GM18868 (cell line): ENCODE results near the gene PPP1R37.

ENCODE experiments used
- ATAC-seq: cut with Tn5 transposase; IDR thresholded peaks from one replicate; pipeline ENCODE4 v1.9.1; 2021; ENCODE audit warnings: mild to moderate bottlenecking, moderate library complexity; ENCODE audit not compliant: unreplicated experiment

Gene PPP1R37

DNA sequence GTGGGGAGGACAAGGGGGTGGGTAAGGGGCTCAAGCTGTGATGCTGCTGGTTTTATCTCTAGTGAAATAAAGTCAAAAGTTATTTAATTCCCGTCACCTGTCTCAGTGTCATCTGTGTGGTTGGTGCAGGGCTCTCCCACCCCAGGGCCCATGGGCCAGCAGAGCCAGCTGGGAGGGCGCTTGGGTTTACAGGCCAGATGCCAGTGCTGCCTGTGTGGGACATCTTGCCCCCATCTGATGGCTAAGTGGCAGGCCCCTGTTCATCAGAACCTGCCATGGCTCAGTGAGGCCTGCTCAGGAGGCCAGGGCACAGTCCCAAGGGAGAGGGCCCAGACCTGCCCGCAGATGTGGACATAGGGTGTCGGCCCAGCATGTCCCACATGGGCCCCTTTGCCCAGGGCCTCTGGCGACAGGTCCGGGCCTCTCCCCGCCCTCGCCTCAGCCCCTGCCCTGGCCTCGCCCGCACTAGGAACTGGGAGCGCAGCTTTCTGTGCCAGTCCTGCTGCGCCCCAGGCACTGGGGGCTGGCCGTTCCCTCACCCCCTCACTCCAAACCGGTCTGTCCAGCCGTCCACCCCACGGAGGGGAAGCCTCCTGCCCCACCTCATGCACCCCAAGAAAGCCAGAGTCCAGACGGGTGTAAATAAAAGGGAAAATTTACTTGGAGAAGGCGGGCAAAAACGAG, 22.0 kb upstream of the PPP1R37 start:
- ATAC-seq: no peak

DNA sequence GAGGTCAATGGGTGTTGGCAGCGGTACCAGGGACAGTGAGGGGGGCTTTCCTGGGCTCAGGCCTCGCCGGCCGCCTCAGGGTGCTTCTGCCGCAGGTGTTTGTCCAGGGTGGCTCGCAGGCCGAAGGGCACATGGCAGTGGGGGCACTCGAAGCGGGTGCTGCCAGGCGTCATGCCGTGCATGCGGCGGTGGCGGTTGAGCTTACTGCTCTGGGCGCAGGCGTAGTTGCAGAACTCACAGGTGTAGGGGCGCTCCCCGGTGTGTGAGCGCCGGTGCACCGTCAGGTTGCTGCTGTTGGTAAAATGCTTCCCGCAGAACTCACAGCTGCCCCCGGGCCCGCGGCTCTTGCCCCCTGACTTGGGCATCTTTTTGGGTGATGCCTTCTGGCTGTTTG, 21.4 kb upstream of the PPP1R37 start:
- ATAC-seq: no peak

DNA sequence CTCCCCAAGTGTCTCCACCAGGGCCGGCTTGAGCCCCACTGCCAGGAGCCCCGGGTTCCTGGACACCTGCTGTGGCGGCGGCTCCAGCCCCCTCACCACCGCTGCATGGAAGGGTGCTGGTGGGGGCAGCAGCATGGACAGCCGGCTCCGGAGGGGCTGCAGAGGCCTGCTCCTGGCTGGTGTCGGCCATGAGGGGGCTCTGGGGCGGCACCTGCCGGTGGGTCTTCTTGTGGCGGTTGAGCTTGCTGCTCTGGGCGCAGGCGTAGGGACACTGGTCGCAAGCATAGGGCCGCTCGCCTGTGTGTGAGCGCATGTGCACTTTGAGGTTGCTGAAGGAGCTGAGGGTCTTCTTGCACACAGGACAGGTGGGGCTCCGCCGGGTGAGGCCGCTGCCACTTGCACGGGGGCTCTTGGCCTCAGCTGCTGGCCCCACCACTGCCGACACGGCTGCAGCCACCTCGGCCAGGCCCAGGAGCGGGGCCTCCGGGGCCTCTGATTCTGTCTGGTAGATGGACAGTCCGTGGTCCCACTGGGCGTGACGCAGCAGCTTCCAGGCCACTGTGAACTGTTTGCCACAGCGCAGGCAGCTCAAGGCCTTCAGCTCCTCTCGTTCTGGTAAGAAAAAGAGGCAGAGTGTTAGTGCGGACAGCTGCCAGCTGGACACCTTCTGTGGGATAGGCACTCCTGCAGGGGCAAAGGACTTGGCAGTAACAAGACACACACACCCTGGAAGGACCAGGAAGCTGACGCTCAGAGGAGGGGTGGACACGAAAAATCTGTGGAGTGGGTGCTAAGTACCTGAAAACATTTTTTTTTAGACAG, 20.8 kb upstream of the PPP1R37 start:
- no peak for ATAC-seq

DNA sequence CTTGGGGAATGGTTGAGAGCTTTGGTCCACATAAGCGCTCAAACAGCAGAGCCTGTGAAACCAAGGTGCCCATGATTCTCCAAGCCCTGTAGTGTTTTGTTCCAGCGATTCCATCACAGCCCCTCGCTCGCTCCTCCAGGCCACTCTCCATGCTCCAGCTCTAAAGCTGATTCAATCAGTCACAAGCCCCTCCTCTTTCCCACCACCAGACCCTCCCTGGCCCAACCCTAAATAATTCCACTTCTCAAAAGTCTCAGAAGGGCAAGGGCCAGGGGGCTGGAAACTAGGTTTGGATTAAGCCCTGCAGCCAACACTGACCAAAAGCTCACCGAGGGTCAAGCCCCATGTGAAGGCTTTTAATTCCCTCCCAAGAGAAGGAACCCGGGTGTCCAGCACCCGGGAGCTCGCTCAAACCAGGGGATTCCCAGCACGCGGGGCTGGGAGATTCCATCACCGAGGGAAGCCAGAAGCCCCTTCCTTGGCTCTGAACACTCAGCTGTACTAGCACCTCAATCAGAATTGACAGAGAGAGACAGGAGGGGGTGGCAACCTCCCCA, 18.2 kb upstream of the PPP1R37 start:
- ATAC-seq: no peak

DNA sequence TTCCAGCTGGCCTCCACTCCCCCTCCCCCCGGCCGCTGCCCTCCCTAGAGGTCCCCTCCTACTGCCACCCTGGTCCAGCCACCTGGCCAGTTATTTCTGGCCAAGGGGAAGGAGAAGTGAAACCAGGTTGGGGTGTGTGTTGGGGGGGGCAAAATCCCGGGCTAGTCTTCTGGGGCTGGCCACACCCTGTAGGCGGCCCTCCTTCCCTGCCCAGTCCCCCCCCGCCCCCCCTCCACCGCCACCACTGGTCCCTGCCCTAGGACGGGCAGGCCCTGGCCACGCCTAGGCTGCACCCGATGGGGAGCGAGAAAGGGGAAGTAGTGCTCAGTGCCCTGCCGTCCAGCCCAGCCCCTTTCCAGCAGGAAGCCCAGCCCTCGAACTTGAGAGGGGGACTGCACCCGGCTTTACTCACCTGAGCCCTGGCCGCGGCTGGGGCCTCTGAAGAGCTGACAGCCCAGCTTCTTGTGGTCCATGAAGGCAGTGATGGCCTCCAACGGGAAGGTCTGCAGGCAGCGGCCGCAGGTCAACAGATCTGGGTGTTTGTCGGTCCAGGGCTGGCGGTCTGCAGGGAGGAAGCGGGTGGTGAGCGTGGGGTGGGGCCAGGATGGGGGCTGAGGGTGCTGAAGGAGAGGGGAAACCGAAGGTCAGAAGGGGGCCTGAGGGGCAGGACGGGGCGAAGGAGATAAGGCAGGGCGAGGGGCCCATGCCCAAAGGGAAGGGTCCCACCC, 17.5 kb upstream of the PPP1R37 start:
- peak; percentile 55 for ATAC-seq

DNA sequence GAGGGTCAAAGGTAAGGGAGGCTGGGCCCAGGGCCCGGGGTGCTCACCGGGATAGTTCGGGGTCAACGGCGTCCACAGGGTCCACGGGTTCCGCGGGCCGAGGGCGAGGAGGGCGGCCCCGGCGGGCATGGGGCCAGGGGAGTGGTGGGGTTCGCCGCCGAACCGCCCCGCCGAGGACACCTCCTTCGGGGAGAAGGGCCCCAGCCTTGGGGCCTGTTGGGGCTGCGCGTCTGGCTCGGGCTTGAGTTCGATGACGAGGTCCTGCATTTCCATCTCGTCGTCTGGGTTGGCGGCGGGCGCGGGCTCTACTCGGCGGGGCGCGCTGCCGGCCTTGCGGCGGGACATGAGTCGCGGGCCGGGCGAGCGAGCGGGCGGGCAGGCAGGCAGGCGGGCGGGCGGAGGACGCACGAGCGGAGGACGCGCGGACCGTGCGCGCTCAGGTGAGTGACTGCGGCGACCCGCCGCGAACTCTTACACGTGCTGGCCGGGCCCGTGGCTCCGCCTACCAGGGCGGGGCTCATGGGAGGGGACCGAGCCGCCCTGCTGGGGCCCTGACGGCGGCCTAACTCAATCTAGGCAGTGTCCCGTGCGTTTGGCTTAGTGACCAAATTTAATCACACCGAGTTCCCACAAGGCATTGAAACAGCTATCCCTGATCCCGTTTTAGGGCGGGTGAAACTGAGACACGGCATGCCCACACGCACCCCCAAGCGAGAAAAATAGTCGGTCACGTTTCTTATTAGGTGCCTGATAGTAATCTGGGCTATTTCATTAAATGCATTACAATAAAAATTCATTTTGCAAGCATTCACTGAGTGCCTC, 16.7 kb upstream of the PPP1R37 start, which contains the start of gene ZNF296:
ZNF296 (minus strand) TSS at position 450 of the 822 bp plus-strand sequence; CDS start at position 345, 105 bp downstream.
- ATAC-seq: peak; percentile 48

DNA sequence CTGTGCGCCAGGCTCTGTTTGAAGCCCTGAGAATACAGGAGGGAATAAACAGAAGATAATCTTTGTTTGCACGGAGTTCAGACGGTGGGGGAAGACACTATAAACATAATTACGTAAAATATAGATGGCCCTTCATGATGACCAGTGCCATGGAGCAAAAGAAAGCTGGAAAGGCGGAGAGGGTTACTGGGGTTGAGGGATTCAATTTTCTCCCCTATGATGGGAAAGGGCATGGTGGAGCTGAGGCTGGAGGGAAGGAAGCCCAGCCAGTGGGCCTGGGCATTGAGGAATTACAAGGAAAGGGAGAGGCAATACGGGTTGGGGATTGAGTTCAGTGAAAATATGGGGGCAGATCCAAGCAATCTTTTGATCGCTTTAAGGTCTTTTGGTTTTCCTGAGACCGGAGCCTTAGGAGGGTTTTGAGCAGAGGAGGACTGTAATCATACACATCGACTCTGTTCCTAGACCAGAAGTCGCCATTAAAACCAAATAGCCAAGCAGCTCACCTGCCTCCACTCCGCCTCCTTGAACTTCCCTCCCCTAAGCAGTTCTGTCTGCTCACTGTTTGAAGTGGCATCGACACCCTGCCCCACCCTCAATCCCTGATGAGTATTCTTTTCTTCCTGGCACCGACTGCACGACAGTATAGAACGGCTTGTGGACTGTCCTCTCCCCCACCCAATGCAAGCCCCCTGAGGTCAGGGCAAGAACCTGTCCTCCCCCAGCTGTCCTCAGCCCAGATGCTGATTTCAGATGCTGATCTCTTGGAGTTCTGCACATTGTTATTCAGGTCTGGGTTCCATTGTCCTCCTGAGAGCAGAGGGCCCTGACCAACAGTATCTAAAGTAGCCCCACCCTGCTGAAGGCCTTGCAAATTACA, 15.9 kb upstream of the PPP1R37 start:
- ATAC-seq: no peak

DNA sequence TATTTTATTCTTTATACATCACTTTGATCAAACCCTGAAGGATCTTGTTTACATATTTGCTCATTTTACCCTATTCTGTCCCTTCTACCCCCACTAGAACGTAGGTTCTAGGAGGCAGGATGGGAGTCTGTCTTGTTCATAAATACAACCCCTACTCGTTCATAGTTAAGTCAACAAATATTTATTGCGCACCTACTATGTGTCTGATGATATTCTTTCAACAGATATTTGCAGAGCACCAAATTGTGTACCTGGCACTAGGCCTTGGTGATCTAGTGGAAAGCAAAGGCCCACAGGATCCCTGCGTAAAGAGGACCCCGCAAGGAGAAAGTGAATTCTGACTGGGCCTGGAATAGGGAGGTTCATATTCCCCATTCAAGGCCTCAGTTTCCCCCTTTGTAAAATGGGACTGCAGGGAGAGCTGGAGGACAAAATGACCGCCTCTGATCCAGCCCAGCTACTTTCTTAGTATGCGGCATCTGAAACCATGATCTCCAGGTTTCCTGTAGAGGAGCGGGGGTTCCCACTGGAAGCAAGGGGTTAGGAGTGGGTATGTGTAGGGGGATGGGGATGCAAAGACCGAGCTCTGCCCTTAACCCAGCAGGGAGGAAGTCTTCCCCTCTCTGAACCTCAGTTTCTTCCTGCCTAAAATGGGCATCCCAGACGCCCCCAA, 14.5 kb upstream of the PPP1R37 start:
- peak; percentile 1 for ATAC-seq

DNA sequence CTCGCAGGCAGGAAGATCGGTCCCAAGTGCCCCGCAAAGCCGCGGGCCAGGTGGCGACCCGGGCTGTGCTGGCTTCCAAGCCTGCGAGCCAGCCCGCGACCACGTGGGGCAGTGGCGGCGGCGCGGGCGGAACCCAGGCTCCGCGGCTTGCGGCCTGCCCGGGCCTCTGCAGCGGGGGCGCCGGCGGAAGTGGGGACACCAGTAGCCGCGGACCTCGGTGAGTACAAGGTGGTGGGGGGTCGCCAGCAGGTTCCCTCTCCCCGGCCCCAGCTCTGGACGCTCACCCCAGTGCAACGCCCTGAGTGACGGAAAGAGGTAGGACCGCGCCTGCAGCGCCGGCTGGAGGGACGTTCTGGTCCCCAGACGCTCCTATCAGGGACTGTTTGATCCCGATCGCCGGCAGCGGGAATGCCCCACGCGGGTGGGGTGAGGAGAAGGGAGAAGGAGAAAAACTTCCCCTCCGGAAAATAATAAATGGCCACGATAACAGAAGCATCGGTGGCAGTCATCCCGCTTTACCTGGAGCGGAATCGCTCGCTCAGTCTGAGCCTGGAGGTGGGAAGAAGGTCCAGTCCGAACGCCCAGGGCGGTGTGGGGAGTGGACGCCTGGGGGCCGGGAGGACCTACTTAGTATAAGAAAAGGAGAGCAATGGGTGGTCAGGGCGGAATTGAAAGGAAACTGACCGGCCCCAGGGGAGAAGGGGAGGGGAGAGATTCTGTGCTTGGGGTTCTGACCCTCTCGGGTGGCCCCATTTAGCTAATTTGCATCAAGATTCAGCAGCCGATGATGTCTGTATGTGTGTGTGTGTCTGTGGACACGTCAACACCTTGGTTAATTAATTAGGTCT, 13.7 kb upstream of the PPP1R37 start, which contains the start of gene GEMIN7:
GEMIN7 (plus strand) TSS at position 198 of the 848 bp plus-strand sequence. CDS start 10,855 bp downstream, outside the sequence.
- ATAC-seq: peak; percentile 37

DNA sequence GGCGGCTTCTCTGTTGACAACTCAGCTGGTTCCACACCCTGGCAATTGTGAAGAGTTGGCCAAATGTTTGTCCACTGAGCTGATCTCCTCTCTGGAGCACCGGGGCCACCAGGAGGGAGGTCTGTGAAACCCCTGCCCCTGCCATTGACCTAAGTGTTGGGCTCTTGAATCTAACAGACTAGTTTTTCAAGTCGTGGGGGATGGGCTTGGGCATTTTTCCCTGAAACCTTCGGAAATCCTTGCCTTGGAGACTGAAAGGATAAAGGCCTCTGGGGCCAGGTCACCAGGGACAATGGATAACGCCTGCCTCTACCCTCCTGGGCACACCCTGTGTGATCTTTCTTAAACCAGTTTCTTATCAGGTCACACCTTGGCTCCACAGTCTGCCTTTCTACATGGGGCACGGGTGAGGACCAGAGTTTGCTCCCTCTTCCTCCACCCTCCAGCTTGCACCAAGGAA, 13.0 kb upstream of the PPP1R37 start:
- no peak for ATAC-seq

DNA sequence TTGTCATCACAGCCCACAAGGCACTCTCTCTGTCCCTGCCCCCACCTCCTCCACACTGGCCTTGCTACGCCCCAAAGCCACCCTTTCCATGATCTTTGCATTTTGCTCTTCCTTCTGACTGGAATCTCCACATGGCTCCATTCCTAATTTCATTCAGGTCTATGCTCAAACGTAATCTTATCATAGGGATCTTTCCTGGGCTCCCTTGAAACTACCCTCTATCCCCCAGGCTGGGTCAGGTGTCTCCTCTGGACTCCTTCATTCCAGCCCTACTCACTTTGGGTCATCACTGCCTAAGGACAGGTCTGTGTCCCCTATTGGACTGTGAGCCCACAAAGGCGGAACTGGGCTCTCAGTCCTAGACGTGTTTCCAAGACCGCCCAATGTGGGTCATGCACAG, 10.8 kb upstream of the PPP1R37 start:
- no peak for ATAC-seq

DNA sequence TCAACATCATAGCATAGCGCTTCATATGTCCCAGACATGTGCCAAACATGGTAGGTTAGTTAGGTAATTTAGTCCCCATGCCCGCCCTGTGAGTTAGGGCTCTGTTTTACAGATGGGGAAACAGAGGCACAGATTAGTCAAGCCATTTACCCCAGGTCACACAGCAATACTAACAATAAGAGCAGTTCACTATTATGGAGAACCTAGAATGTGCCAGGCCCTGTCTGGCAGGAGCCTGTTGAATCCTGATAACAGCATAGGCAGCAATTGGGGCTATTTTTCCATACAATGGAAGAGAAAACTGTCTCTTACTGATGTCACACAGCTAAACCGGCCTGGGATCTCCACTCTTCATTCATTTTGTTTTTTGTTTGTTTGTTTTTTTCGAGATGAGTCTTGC, 6.5 kb upstream of the PPP1R37 start:
- ATAC-seq: no peak

DNA sequence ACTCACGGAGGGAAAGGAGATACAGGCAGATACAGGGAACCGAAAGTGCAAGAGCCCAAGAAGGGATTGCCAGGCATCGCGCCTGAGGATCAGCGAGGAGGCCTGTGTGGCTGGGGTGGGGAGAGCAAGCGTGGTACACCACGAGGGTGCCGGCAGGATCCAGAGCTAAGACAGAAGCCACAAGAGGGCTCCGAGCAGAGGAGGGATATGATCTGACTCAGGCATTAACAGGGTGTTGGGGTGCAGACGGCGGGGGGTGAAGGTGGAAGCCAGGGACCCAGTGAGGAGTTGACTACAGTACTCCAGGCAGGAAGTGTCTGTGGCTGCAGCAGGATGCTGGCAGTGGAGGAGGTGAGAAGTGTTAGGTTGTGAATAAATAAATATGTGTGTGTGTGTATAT, 5.4 kb upstream of the PPP1R37 start:
- no peak for ATAC-seq

DNA sequence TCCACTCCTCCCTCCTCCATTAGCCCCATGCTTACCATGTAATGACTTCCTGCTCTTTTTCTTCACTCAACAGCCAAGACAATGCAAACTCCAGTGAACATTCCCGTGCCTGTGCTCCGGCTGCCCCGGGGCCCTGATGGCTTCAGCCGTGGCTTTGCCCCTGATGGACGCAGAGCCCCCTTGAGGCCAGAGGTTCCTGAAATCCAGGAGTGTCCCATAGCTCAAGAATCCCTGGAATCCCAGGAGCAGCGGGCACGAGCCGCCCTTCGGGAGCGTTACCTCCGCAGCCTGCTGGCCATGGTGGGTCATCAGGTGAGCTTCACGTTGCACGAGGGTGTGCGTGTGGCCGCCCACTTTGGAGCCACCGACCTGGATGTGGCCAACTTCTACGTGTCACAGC, 2.9 kb upstream of the PPP1R37 start:
- no peak for ATAC-seq

DNA sequence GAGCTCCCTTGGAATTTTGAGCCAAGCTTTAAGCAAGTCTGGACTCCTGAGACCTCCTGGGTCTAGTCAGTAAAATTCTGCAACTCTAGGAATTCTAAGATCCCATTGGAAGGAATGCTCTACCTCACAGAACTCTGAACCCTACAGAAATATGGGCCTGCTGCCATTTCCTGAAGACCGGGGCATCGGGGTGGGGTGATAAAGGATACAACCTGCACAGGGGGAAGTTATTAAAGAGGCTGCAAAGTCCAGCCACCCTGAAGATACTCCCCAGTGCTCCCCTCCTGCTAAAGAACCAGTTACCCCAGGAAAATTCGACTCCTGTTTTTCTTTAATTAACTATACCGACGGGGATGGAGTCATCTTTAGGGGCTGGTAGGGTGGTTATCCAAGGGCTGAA, 2.4 kb upstream of the PPP1R37 start:
- no peak for ATAC-seq

DNA sequence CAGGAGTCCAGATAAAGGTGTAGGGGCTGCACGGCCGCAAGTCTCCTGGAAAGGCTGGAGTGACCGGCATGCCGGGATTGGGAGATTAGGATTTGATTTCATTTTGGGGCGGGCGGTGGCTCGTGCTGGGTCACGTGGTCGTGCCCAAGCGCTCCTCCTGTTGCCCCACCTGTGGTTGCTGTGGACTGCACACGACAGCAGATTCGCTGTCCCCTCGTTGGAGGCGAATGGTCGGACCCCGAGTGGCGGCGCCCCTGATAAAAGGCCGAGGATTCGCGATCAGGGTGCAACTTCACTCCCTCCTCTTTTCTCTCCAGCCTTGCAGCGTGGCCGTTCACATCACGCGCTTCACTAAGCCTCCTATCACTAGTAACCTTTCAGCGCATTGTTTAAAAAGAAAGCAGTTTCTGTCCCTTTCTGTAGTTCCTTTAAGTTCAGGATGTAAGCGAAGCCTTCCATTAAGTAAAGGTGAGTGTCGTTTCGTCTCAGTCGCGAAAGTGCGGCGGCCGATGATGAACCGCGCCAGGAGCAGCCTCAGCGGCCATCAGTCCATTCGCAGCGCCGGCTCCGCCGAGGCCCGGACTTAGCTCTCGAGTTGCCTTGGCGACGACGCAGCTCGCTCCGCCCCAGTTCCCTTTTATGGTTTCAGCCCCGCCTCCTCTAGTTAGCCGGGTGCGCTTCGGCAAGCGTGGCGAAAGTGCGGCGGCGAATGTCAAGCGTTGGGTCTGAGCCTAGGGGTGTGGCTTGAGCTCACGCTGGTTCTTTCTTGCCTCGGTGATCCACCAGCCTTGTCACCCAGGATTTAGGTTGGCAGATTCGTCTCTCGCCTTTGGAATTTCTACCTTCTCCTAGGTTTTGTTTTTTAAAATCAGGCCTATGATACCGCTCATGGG, 1.7 kb upstream of the PPP1R37 start:
- ATAC-seq: peak; percentile 71

DNA sequence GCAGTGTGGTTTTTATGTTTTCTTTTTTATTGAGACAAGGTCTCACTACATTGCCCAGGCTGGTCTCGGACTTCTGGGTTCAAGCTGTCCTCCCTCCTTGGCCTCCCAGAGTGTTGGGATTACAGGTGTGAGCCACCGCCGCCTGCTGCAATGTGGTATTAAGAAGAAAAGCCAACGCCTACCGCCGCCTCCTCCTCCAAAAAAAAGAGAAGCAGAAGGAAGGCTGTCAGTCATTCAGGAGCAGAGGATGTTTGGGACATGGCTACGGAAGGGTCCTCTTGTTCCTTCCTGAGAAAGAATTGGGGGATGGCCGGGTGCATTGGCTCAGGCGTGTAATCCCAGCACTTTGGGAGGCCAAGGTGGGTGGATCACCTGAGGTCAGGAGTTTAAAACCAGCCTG, 1.2 kb downstream of the PPP1R37 start:
- ATAC-seq: no peak
